ENCODE data around the gene ZNF462.
"Not testable (repeated sequence)": the region's sequence is repeated elsewhere in the genome, so short reads cannot be mapped to it uniquely, and the experiment has no call there.

Gene ZNF462

GRCh38 chr9:106887066-106887465, 24.1 kb downstream of the ZNF462 start:
- DNase-seq = no peak

GRCh38 chr9:106889061-106889590, 26.2 kb downstream of the ZNF462 start:
- DNase-seq = no peak

- no peak for DNase-seq
These were observed 27.6 kb downstream of the ZNF462 start for GRCh38 chr9:106890608-106891007.

- DNase-seq = no peak
These were observed 28.3 kb downstream of the ZNF462 start for GRCh38 chr9:106891286-106891685.

GRCh38 chr9:106892632-106893031, 29.7 kb downstream of the ZNF462 start:
- DNase-seq = no peak

GRCh38 chr9:106893088-106893487, 30.1 kb downstream of the ZNF462 start:
- DNase-seq = no peak

GRCh38 chr9:106896695-106897094, 33.7 kb downstream of the ZNF462 start:
- DNase-seq = no peak

GRCh38 chr9:106897236-106897635, 34.3 kb downstream of the ZNF462 start:
- no peak for DNase-seq

- no peak for DNase-seq
These were observed 34.8 kb downstream of the ZNF462 start for GRCh38 chr9:106897751-106898150.

GRCh38 chr9:106900523-106900922, 37.6 kb downstream of the ZNF462 start:
- not testable (repeated sequence) for DNase-seq

GRCh38 chr9:106906129-106906528, 43.2 kb downstream of the ZNF462 start:
- no peak for DNase-seq

GRCh38 chr9:106911951-106912350, 49.0 kb downstream of the ZNF462 start:
- DNase-seq = no peak

GRCh38 chr9:106913276-106913675, 50.3 kb downstream of the ZNF462 start:
- DNase-seq = no peak

- DNase-seq = no peak
These were observed 52.9 kb downstream of the ZNF462 start for GRCh38 chr9:106915851-106916250.

GRCh38 chr9:106916466-106917235, 53.7 kb downstream of the ZNF462 start:
- no peak for DNase-seq

- no peak for DNase-seq
These were observed 56.0 kb downstream of the ZNF462 start for GRCh38 chr9:106918825-106919509.

GRCh38 chr9:106920091-106920490, 57.1 kb downstream of the ZNF462 start:
- DNase-seq = no peak

- no peak for DNase-seq
These were observed 57.8 kb downstream of the ZNF462 start for GRCh38 chr9:106920701-106921283.

- peak in 1 of 5 donors; percentile 7 for DNase-seq
These were observed 58.5 kb downstream of the ZNF462 start for GRCh38 chr9:106921341-106921899.

- DNase-seq = no peak
These were observed 59.1 kb downstream of the ZNF462 start for GRCh38 chr9:106922026-106922425.

GRCh38 chr9:106925392-106925791, 62.4 kb downstream of the ZNF462 start:
- no peak for DNase-seq

- no peak for DNase-seq
These were observed 65.0 kb downstream of the ZNF462 start for GRCh38 chr9:106927916-106928315.

GRCh38 chr9:106928350-106928749, 65.4 kb downstream of the ZNF462 start:
- no peak for DNase-seq
